DOHH2 (cell line): ENCODE data around the gene HCLS1.

Experiments
- H3F3A ChIP-seq: fragments of 200-600 bp; sonication (generic), shearing (Covaris generic); 2 replicates; pipeline ENCODE4 v1.6.0; 2016; ENCODE audit warnings: antibody characterized with exemption, mild to moderate bottlenecking; ENCODE audit not compliant: control insufficient read depth, insufficient read depth
- H3K27ac ChIP-seq: fragments of 200-600 bp; sonication (generic); 2 replicates; pipeline ENCODE4 v1.5.1; 2014; ENCODE audit warnings: low read depth, mild to moderate bottlenecking, low read length, moderate library complexity
- H3K27me3 ChIP-seq: fragments of 200-600 bp; sonication (generic); 2 replicates; pipeline ENCODE4 v1.6.1; 2014; ENCODE audit warnings: mild to moderate bottlenecking, low read length, mixed read lengths; ENCODE audit not compliant: control insufficient read depth
- H3K36me3 ChIP-seq: fragments of 200-600 bp; sonication (generic); 2 replicates; pipeline ENCODE4 v1.6.1; 2014; ENCODE audit warnings: mild to moderate bottlenecking, low read length, moderate library complexity, mixed read lengths; ENCODE audit not compliant: control insufficient read depth
- H3K4me1 ChIP-seq: fragments of 200-600 bp; sonication (generic); 2 replicates; pipeline ENCODE4 v1.6.1; 2014; ENCODE audit warnings: mild to moderate bottlenecking, low read length, mixed read lengths; ENCODE audit not compliant: control insufficient read depth
- H3K4me2 ChIP-seq: fragments of 200-600 bp; sonication (generic); 2 replicates; pipeline ENCODE4 v1.6.0; 2014; ENCODE audit warnings: mild to moderate bottlenecking, low read length, moderate library complexity
- H3K4me3 ChIP-seq: fragments of 200-600 bp; sonication (generic); 2 replicates; pipeline ENCODE4 v1.5.1; 2014; ENCODE audit warnings: mild to moderate bottlenecking, low read length, mixed read lengths
- H3K79me2 ChIP-seq: fragments of 200-600 bp; sonication (generic); 2 replicates; pipeline ENCODE4 v1.6.1; 2014; ENCODE audit warnings: mild to moderate bottlenecking, low read length, mixed read lengths; ENCODE audit not compliant: control insufficient read depth
- H3K9me2 ChIP-seq: fragments of 200-600 bp; sonication (generic); replicated peaks from 2 replicates; pipeline ENCODE4 v1.6.1; 2014; ENCODE audit warnings: mild to moderate bottlenecking, low read length, mixed read lengths; ENCODE audit not compliant: control insufficient read depth
- H3K9me3 ChIP-seq: fragments of 200-600 bp; sonication (generic); 2 replicates; pipeline ENCODE4 v1.6.1; 2014; ENCODE audit warnings: antibody characterized with exemption, low read length, mixed read lengths; ENCODE audit not compliant: control insufficient read depth, insufficient read depth
- H4K20me1 ChIP-seq: fragments of 200-600 bp; sonication (generic); 2 replicates; pipeline ENCODE4 v1.6.0; 2014; ENCODE audit warnings: low read depth, mild to moderate bottlenecking, antibody characterized with exemption, low read length, moderate library complexity; ENCODE audit not compliant: control insufficient read depth, insufficient read depth
- EZH2phosphoT487 ChIP-seq: fragments of 200-600 bp; sonication (generic); IDR thresholded peaks from 2 replicates; pipeline ENCODE4 v1.6.1; 2017; ENCODE audit warnings: borderline replicate concordance, mild to moderate bottlenecking, antibody characterized with exemption, low read length, moderate library complexity, mixed read lengths
- TF ChIP-seq, protein P1 (sequence below): fragments of 200-600 bp; sonication (generic); IDR thresholded peaks from one replicate; pipeline ENCODE4 v1.5.1; 2014; ENCODE audit warnings: antibody characterized with exemption, mild to moderate bottlenecking, low read depth, low read length; ENCODE audit not compliant: poor library complexity, severe bottlenecking

HCLS1 gene

DNA sequence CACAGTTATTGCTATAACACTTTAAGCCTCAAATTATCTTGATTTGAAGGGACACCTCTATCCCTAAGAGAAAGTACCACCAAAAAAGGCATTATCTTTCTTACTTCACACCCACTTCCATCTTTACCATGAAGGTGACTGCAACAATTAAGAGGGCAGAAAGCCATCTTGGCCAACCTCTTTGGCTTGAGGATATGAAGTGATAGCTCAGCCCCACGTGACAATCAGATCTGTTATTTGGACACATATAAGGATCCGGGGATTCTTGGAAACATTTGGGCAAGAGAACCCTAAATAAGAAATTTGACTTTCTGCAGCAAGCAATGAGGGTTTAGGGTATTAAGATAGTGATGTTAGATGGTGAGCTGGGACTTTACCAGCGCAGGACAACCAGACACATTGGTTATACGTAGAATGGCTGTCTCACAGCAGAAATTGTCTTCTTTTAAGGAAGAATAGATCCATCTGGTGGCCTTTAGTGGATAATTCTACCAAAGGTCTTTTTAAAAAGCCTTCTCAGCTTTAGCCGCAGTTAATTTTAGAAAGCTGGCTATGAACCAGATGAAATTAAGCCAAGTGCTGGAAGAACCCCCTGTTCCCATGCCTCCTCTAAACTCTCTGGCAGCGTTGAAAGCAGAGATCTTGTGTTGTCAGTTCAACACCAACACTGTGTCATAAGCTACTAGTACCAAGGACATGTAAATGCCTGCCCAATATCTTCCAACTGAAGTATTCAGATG is 12.3 kb downstream of the HCLS1 start:
- Histone ChIP-seq H3F3A (no peaks in the 10 kb centered on the region), H4K20me1 (no peaks in the 10 kb centered on the region), H3K9me2 (no peaks in the 10 kb centered on the region), H3K27ac (no peak overlapping the region), H3K4me3 (no peak overlapping the region), H3K4me2 (no peak overlapping the region), H3K9me3 (no peaks in the 10 kb centered on the region), H3K79me2 (peaks cover 20% of the 10 kb centered on the region), H3K4me1 (peaks cover 5% of the 10 kb centered on the region), H3K36me3 (peaks cover 68% of the 10 kb centered on the region), H3K27me3 (no peaks in the 10 kb centered on the region)
- TF ChIP-seq EZH2phosphoT487, result no peak
- TF ChIP-seq, protein P1, sequence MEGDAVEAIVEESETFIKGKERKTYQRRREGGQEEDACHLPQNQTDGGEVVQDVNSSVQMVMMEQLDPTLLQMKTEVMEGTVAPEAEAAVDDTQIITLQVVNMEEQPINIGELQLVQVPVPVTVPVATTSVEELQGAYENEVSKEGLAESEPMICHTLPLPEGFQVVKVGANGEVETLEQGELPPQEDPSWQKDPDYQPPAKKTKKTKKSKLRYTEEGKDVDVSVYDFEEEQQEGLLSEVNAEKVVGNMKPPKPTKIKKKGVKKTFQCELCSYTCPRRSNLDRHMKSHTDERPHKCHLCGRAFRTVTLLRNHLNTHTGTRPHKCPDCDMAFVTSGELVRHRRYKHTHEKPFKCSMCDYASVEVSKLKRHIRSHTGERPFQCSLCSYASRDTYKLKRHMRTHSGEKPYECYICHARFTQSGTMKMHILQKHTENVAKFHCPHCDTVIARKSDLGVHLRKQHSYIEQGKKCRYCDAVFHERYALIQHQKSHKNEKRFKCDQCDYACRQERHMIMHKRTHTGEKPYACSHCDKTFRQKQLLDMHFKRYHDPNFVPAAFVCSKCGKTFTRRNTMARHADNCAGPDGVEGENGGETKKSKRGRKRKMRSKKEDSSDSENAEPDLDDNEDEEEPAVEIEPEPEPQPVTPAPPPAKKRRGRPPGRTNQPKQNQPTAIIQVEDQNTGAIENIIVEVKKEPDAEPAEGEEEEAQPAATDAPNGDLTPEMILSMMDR, result no peak

DNA sequence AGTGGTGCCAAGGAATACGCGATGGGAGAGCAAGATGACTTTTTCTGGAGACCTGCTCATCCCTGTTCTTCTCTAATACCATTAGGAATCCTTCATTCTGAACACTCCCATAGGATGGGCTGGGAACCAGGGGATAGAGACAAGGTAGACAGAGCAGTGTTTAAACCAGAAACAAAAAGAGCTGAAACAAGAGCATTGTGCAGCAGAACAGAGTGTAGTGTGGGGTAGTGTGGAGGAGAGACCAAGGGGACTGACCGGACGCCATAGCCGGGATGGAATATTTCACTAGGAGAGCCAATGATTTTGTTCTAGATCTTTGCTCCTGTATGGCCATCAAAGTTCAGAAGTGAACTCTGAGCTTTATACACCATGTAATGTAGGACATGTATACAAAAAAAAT is 15.6 kb downstream of the HCLS1 start:
- H3K4me3 ChIP-seq, result no peak overlapping the region
- no peaks in the 10 kb centered on the region for H4K20me1 ChIP-seq
- peaks cover 4% of the 10 kb centered on the region; the same call in 1 of the 2 replicates for H3K79me2 ChIP-seq
- no peak for TF ChIP-seq EZH2phosphoT487
- TF ChIP-seq, protein P1, result no peak
- H3K9me3 ChIP-seq, result no peaks in the 10 kb centered on the region
- H3K4me2 ChIP-seq, result no peak overlapping the region
- H3K27me3 ChIP-seq, result no peaks in the 10 kb centered on the region
- no peaks in the 10 kb centered on the region for H3K4me1 ChIP-seq
- peaks cover 62% of the 10 kb centered on the region for H3K36me3 ChIP-seq
- H3K9me2 ChIP-seq, result no peaks in the 10 kb centered on the region
- no peaks in the 10 kb centered on the region for H3F3A ChIP-seq
- H3K27ac ChIP-seq, result no peak overlapping the region

DNA sequence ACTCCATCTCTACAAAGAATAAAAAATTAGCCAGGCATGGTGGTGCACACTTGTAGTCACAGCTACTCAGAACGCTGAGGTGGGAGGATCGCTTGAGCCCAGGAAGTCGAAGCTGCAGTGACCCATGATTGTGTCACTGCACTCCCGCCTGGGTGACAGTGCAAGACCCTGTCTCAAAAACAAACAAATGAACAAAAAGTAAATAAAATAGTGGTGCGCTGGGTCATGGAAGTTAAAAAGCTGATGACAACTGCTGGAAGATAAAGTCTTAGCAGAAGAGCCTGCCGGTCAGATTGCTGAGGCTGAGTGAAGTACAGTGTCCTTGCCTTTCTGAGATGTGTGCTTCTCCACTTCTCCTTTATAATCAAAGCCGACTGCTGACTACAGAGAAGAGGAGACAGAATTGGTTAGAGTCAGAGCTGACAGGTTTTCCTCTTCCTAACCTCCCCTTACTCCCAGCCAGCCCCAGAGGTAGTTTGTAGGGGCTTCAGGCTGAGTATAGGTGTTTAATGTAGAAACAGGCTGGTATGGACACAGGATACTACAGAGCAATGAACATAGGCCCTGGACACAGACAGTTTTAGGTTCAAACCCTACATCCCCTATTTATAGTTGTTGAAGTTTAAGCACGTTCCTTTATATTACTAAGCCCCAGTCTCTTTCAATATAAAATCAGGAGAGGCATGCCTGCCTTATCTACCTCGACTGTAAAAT is 17.9 kb downstream of the HCLS1 start:
- no peak for TF ChIP-seq EZH2phosphoT487
- TF ChIP-seq, protein P1, result no peak
- Histone ChIP-seq H3K27me3 (no peaks in the 10 kb centered on the region), H4K20me1 (no peaks in the 10 kb centered on the region), H3K36me3 (peaks cover 72% of the 10 kb centered on the region), H3K4me3 (no peak overlapping the region), H3F3A (no peaks in the 10 kb centered on the region), H3K9me3 (no peaks in the 10 kb centered on the region), H3K9me2 (no peaks in the 10 kb centered on the region), H3K27ac (no peak overlapping the region), H3K4me2 (no peak overlapping the region), H3K79me2 (no peaks in the 10 kb centered on the region), H3K4me1 (no peaks in the 10 kb centered on the region)
